IMR-90 (cell line): ENCODE results near the gene TRIM47. TPM values are rescaled to one million over a fixed set of nuclear protein-coding genes. Genes with fewer than 3 reads are reported as not detected.

ENCODE experiments used
- ATAC-seq: fragments of 200-7000 bp; cut with Tn5 transposase; 2 replicates; pipeline ENCODE4 v1.9.1; 2020; ENCODE audit warnings: low read depth, mild to moderate bottlenecking, moderate library complexity
- BruUV-seq: library from RNA; stranded (reverse); fragments of 400-500 nt; replicated peaks from 2 replicates; lab custom pipeline; 2021; lab: Mats Ljungman, UMichigan
- CTCF ChIA-PET: fragments of 300-600 bp; formaldehyde crosslinking; extraction: SDS; loops from one replicate; lab custom pipeline; 2021; ENCODE audit warnings: antibody characterized with exemption; lab: Yijun Ruan, JAX
- POLR2A ChIA-PET: fragments of 300-600 bp; sonication (Branson Sonifier 250); formaldehyde crosslinking; loops from one replicate; lab custom pipeline; 2022; ENCODE audit warnings: antibody characterized with exemption; ENCODE audit not compliant: unreplicated experiment; lab: Charles Lee
- DNase-seq: peaks from one replicate; pipeline ENCODE4 v3.0.0; 2013
- H2AFZ ChIP-seq: replicated peaks from 2 replicates; pipeline ENCODE3; 2013; ENCODE audit warnings: low read length, mild to moderate bottlenecking; ENCODE audit not compliant: poor library complexity
- H2AK5ac ChIP-seq: 2 replicates; pipeline ENCODE4 v1.6.1; 2013; ENCODE audit warnings: low read depth, low read length, inconsistent platforms
- H2AK9ac ChIP-seq: replicated peaks from 2 replicates; pipeline ENCODE3; 2013; ENCODE audit warnings: mild to moderate bottlenecking, low read depth, low read length, moderate library complexity; ENCODE audit not compliant: poor library complexity
- H2BK120ac ChIP-seq: 2 replicates; pipeline ENCODE4 v1.6.1; 2013; ENCODE audit warnings: low read depth, low read length, inconsistent platforms
- H2BK15ac ChIP-seq: 3 replicates; pipeline ENCODE4 v1.6.1; 2013; ENCODE audit warnings: low read depth, low read length, inconsistent platforms
- H2BK20ac ChIP-seq: 2 replicates; pipeline ENCODE4 v1.6.1; 2013; ENCODE audit warnings: low read depth, mild to moderate bottlenecking, inconsistent platforms, low read length, moderate library complexity
- H2BK5ac ChIP-seq: 2 replicates; pipeline ENCODE4 v1.6.1; 2013; ENCODE audit warnings: mild to moderate bottlenecking, low read depth, low read length, inconsistent platforms; ENCODE audit not compliant: poor library complexity, severe bottlenecking
- H3K14ac ChIP-seq: replicated peaks from 2 replicates; pipeline ENCODE4 v1.6.1; 2013; ENCODE audit warnings: low read depth, low read length, inconsistent platforms
- H3K18ac ChIP-seq: 2 replicates; pipeline ENCODE4 v1.6.1; 2013; ENCODE audit warnings: low read depth, low read length, control low read depth
- H3K23ac ChIP-seq: 2 replicates; pipeline ENCODE4 v1.6.1; 2013; ENCODE audit warnings: low read depth, low read length, inconsistent platforms
- H3K27ac ChIP-seq: 2 replicates; pipeline ENCODE4 v1.5.1; 2013; ENCODE audit warnings: mild to moderate bottlenecking, control low read depth, low read length; ENCODE audit not compliant: insufficient read depth
- H3K27me3 ChIP-seq: 2 replicates; pipeline ENCODE4 v1.6.1; 2013; ENCODE audit warnings: low read length; ENCODE audit not compliant: control insufficient read depth, insufficient read depth
- H3K36me3 ChIP-seq: 2 replicates; pipeline ENCODE4 v1.6.1; 2013; ENCODE audit warnings: low read length, mixed read lengths; ENCODE audit not compliant: control insufficient read depth, insufficient read depth
- H3K4ac ChIP-seq: 2 replicates; pipeline ENCODE4 v1.6.1; 2013; ENCODE audit warnings: low read depth, low read length, inconsistent platforms
- H3K4me1 ChIP-seq: 2 replicates; pipeline ENCODE4 v1.6.1; 2013; ENCODE audit warnings: low read length, mixed read lengths; ENCODE audit not compliant: control insufficient read depth, insufficient read depth
- H3K4me2 ChIP-seq: 2 replicates; pipeline ENCODE4 v1.6.1; 2013; ENCODE audit warnings: low read depth, mild to moderate bottlenecking, control low read depth, low read length, moderate library complexity
- H3K4me3 ChIP-seq: 2 replicates; pipeline ENCODE4 v1.5.1; 2013; ENCODE audit warnings: low read depth, mild to moderate bottlenecking, control low read depth, low read length, moderate library complexity; ENCODE audit not compliant: insufficient read depth
- H3K56ac ChIP-seq: 2 replicates; pipeline ENCODE4 v1.6.1; 2013; ENCODE audit warnings: low read length, inconsistent platforms; ENCODE audit not compliant: insufficient read depth; ENCODE audit errors: extremely low read depth
- H3K79me1 ChIP-seq, 2 experiments: 2 replicates each; pipeline ENCODE4 v1.6.1; 2013; ENCODE audit warnings: low read length in 2 of 2, inconsistent platforms in 1 of 2, low read depth in 1 of 2
- H3K9ac ChIP-seq: 2 replicates; pipeline ENCODE4 v1.6.1; 2013; ENCODE audit warnings: low read depth, low read length, control low read depth
- H3K9me1 ChIP-seq: 2 replicates; pipeline ENCODE4 v1.6.1; 2013; ENCODE audit warnings: low read length, inconsistent platforms; ENCODE audit not compliant: insufficient read depth
- H3K9me3 ChIP-seq: 2 replicates; pipeline ENCODE4 v1.6.1; 2013; ENCODE audit warnings: low read length; ENCODE audit not compliant: control insufficient read depth, insufficient read depth
- H4K20me1 ChIP-seq: 2 replicates; pipeline ENCODE4 v1.6.1; 2013; ENCODE audit warnings: low read length, inconsistent platforms; ENCODE audit not compliant: insufficient read depth
- H4K5ac ChIP-seq: 2 replicates; pipeline ENCODE4 v1.6.1; 2013; ENCODE audit warnings: mild to moderate bottlenecking, low read depth, low read length, control low read depth
- H4K8ac ChIP-seq, 2 experiments: 2 replicates each; pipeline ENCODE4 v1.6.1; 2013; ENCODE audit warnings: low read depth in 2 of 2, low read length in 2 of 2, control low read depth in 1 of 2, inconsistent platforms in 1 of 2
- H4K91ac ChIP-seq: 2 replicates; pipeline ENCODE4 v1.6.1; 2013; ENCODE audit warnings: low read depth, low read length, inconsistent platforms; ENCODE audit not compliant: insufficient read depth
- CTCF ChIP-seq: conservative IDR thresholded peaks from 2 replicates; pipeline ENCODE4 v1.5.1; 2012; ENCODE audit warnings: mild to moderate bottlenecking, low read depth, low read length, improper control_type of control experiment
- FOS ChIP-seq: fragments of 150-350 bp; IDR thresholded peaks from 2 replicates; pipeline ENCODE4 v1.6.1; 2016; ENCODE audit warnings: low read depth, low read length
- MAZ ChIP-seq: IDR thresholded peaks from 2 replicates; pipeline ENCODE4 v1.6.1; 2012; ENCODE audit warnings: low read depth, mild to moderate bottlenecking, low read length, improper control_type of control experiment, moderate library complexity, borderline replicate concordance
- POLR2A ChIP-seq: IDR thresholded peaks from 2 replicates; pipeline ENCODE4 v1.6.1; 2012; ENCODE audit warnings: mild to moderate bottlenecking, low read depth, low read length
- RAD21 ChIP-seq: IDR thresholded peaks from 2 replicates; pipeline ENCODE4 v1.6.1; 2012; ENCODE audit warnings: low read length, improper control_type of control experiment
- SMC3 ChIP-seq: fragments of 150-350 bp; IDR thresholded peaks from 2 replicates; pipeline ENCODE4 v1.6.1; 2016; ENCODE audit warnings: low read depth, mild to moderate bottlenecking, antibody characterized with exemption, low read length, moderate library complexity
- WGBS, 2 experiments: methylation state at CpG; one replicate each; pipeline versions ENCODE4 v1.1.5 to v1.1.7; 2013; ENCODE audit warnings: missing lambda C conversion rate in 2 of 2; ENCODE audit not compliant: insufficient read length in 1 of 2; ENCODE audit errors: extremely low coverage in 2 of 2; 5-methylcytosine and 5-hydroxymethylcytosine counted together
- dilution Hi-C: fragments of 300-500 bp; cut with HindIII; formaldehyde crosslinking; loops from one replicate; pipeline ENCODE4 v1.14.3; 2018; ENCODE audit warnings: low sequenced_read_pairs; ENCODE audit not compliant: unreplicated experiment
- in situ Hi-C: fragments of 300-500 bp; cut with MboI; formaldehyde crosslinking; loops from 3 replicates; pipeline ENCODE4 v1.14.3; 2019; ENCODE audit warnings: low sequenced_read_pairs, inconsistent platforms, mixed read lengths
- intact Hi-C: fragments of 100-400 bp; cut with micrococcal nuclease; formaldehyde crosslinking; loops from 2 replicates; pipeline ENCODE4 v1.10.0; 2022
- polyA plus RNA-seq, 3 experiments: library from polyadenylated mRNA; depleted of rRNA; stranded (reverse); fragments of >200 nt; gene quantifications; 2 replicates each; pipeline ENCODE4 v1.2.3, GENCODE V29; 2012; ENCODE audit warnings: low replicate concordance in 1 of 3
- total RNA-seq: library from RNA; depleted of rRNA; stranded (reverse); fragments of >200 nt; gene quantifications from 2 replicates; pipeline ENCODE4 v1.2.3, GENCODE V29; 2012

The TRIM47 gene
- total and polyA plus RNA-seq, 2 of the 4 experiments (the other 2 are of a cell fraction): 1.4 to 7.5 TPM

DNA sequence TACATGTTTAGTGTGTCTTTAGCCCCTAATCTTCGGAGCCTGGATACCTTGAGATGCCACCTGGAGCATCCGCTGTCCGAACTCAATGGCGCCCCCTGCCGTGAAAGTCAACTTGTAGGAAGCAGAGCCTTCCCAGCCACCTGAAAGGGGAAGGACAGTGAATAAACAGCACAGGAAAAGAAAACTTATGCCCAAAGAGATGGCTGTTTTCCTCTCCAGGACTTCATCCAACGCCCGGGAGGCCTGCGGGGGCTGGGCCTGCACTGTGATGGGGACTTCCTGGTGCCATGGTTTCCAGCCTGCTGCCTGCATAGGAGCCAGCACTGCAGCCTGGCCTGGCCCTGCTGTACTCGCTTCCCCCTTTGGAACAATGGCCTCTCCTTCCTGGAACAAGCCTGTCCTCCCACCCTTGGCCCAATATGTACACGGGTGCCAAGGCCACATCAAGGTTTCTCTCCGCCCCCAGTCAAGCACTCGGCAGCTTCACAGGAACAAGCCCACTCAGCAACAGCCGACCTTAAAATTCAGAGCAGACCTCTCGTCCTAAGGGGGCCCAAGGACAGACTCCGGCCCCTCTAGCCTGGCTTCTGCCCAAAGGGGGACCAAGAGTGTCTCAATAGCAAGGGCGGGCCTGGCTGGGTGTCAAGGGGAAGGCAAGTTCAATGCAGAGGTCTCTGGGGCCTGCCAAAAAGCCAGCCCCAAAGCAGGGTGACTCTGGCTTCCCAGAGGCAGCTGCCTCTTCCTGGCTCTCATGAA is 29.7 kb downstream of the TRIM47 start:
- no peak overlapping the region for H3K9ac ChIP-seq
- H4K91ac ChIP-seq: no peak overlapping the region
- intact Hi-C loops (no loop called here), in situ Hi-C loops (no loop called here), dilution Hi-C loops (no loop called here)
- no peak overlapping the region; the same call in 1 of the 2 replicates for H2AK5ac ChIP-seq
- no peak overlapping the region for H3K56ac ChIP-seq
- H3K14ac ChIP-seq: no peak overlapping the region
- no peak overlapping the region for H3K18ac ChIP-seq
- H3K9me3 ChIP-seq: no peaks in the 10 kb centered on the region
- TF ChIP-seq RAD21 (peak; percentile 32; the same call in 1 of the 2 replicates), FOS (no peak), CTCF (peak; percentile 59), SMC3 (peak; percentile 37), MAZ (no peak), POLR2A (no peak)
- H4K5ac ChIP-seq: no peak overlapping the region
- H2BK20ac ChIP-seq: no peak overlapping the region
- no peak overlapping the region for H2AK9ac ChIP-seq
- ChIA-PET CTCF (no interaction called here), POLR2A (no interaction called here)
- H3K4ac ChIP-seq: no peak overlapping the region
- H3K27ac ChIP-seq: no peak overlapping the region
- no peak overlapping the region for H2BK120ac ChIP-seq
- DNase-seq (peak; percentile 32), ATAC-seq (no peak)
- H4K20me1 ChIP-seq: peaks cover 7% of the 10 kb centered on the region
- H2AFZ ChIP-seq: no peak overlapping the region
- peaks cover 10% of the 10 kb centered on the region for H3K4me1 ChIP-seq
- no peak overlapping the region for H3K4me2 ChIP-seq
- no peak overlapping the region for H3K4me3 ChIP-seq
- no TSS peak for BruUV-seq
- H4K8ac ChIP-seq: no peak overlapping the region
- H2BK5ac ChIP-seq: no peak overlapping the region
- 80% methylated on average over 2 of the region's 16 CpGs; no CpG with 5 or more reads in 1 of the 2 experiments for WGBS, 2 experiments
- H3K79me1 ChIP-seq: peaks cover 6 to 18% of the 10 kb centered on the region in 2 experiments; a peak in 3 of 4 replicates
- H3K27me3 ChIP-seq: no peaks in the 10 kb centered on the region
- no peak overlapping the region for H2BK15ac ChIP-seq
- no peak overlapping the region for H3K23ac ChIP-seq
- H3K9me1 ChIP-seq: 0 out of 2 replicates have a peak, but pooled peaks cover 4% of the 10 kb centered on the region
- H3K36me3 ChIP-seq: peaks cover 52% of the 10 kb centered on the region
